HFF-Myc (cell line): ENCODE data around the gene MYO18A.
A peak's percentile ranks its signal among the peaks of the same experiment; 100 is the strongest.

ENCODE experiments used
- DNase-seq: peaks from one replicate; pipeline ENCODE4 v3.0.0-alpha.2; 2011; ENCODE audit warnings: low read depth; ENCODE audit errors: extremely low read depth
- H3K4me3 ChIP-seq: replicated peaks from 2 replicates; pipeline ENCODE4 v1.5.1; 2011; ENCODE audit warnings: low read depth, mild to moderate bottlenecking, control low read depth, low read length
- TF ChIP-seq, protein P1 (sequence below): IDR thresholded peaks from 2 replicates; pipeline ENCODE4 v1.5.1; 2012; ENCODE audit warnings: mild to moderate bottlenecking, low read depth, low read length, control low read depth; ENCODE audit errors: missing control alignments

Gene MYO18A

DNA sequence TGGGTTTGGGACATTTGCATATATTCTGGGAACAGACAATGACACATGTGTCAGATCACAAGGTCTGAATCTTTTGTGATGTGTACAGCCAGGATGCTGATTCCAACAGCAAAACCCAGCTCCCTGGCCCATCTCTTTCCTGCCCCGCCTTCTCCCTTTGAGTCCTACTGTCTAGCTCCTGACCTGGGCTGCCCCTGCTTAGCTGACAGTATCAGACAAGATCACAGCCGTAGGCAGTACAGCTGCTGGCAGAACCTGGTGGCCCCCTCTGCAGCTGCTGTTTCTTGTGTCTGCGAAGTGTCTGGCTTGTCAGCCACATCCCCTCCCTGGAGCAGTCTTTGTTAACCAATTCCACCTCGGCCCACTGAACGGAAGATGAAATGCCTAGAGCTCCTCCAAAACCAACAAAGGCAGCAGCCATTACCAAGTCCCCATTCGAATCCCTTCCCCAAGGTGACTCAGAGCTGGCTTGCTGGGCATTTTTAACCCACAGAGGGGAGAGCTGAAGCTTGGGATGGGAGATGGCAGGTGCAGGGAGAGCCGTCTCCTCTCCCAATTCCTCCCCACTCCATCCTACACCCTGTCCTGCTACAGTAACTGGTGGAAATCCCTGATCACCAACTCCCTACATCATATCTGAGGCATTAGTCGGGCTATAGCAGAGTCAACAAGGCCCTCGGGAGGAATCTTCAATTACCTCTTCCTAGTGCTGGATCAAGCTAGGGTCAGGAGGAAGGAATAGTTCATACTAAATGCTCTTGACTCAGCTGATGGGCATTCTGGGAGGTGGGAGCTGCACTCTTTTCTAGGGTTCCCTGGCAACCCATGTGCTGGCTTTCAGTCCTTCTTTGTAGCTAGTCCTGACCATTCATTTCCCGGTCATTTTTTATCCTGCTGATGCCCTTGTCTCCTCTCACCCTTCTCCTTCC is 131.5 kb downstream of the MYO18A start:
- DNase-seq: no peak
- TF ChIP-seq, protein P1, sequence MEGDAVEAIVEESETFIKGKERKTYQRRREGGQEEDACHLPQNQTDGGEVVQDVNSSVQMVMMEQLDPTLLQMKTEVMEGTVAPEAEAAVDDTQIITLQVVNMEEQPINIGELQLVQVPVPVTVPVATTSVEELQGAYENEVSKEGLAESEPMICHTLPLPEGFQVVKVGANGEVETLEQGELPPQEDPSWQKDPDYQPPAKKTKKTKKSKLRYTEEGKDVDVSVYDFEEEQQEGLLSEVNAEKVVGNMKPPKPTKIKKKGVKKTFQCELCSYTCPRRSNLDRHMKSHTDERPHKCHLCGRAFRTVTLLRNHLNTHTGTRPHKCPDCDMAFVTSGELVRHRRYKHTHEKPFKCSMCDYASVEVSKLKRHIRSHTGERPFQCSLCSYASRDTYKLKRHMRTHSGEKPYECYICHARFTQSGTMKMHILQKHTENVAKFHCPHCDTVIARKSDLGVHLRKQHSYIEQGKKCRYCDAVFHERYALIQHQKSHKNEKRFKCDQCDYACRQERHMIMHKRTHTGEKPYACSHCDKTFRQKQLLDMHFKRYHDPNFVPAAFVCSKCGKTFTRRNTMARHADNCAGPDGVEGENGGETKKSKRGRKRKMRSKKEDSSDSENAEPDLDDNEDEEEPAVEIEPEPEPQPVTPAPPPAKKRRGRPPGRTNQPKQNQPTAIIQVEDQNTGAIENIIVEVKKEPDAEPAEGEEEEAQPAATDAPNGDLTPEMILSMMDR: no peak
- no peak overlapping the region for H3K4me3 ChIP-seq

DNA sequence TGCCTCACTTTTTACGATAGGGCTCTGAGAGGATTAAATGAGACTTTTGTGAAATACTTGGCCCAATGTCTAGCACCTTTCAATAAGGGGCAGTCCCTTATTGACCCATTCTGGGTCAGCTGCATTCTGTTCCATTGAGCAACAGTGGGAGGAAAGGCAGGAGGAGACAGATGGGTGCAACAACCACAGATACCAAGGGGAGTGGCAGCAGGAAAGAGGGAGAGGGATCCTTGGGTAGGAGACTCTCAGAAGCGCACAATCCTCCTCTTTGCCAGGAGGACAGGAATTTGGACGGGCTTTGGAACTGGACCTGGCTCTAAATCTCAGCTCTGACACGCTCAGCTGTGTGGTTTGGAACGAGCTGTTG is 133.7 kb downstream of the MYO18A start:
- DNase-seq: no peak
- TF ChIP-seq, protein P1: no peak
- H3K4me3 ChIP-seq: no peak overlapping the region

GRCh38 chr17:29045734-29046472 is 134.3 kb downstream of the MYO18A start:
- H3K4me3 ChIP-seq: no peak overlapping the region
- DNase-seq: no peak
- TF ChIP-seq, protein P1: no peak

DNA sequence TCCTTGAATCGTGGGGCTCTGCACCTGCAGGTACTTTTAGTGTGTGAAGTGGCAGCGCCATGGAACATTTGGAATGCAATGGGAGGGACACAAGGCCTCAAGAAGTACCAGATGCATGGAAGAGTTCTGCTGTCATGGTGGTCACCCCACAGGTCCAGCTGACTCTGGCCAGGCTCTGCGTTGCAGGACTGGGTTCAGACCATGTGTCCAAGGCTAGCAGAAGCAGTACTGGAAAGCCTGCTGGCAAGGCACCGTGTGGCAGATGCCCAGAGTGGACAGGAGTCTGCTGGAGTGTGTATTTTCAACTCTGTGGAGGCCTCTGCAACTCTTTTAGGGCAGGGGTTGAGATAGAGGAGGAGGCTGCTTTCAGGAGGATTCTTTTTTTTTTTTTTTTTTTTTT is 135.2 kb downstream of the MYO18A start:
- TF ChIP-seq, protein P1: no peak
- no peak overlapping the region for H3K4me3 ChIP-seq
- DNase-seq: no peak

DNA sequence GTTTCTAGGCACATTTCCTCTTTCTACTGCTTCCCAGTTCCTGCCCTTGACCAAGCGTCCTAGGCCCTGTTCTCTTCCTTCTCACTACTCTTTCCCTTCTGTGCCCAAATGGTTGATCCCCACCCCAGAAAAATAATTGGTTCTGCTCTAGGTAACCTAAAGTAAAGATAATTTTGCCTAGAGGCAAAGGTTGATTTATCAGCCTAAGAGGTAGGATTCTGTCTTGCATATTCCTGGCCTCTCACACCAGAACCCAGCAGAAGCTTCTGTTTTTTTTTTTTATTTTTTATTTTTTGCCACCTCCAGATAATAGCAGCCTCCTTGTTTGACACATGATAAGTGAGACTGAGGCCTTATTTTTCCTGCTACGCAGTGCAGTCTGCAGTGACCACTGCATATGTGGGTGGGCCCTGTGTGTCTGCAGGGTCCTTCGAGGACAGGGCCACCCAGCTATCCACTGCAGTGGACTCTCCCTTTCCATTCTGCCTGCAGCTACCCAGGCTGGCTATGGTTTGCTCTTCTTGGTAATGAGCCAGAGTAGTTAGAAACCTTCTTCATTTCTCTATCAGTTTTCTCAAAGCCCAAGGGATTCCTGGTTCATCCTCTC is 136.6 kb downstream of the MYO18A start:
- H3K4me3 ChIP-seq: no peak overlapping the region
- TF ChIP-seq, protein P1: no peak
- no peak for DNase-seq

DNA sequence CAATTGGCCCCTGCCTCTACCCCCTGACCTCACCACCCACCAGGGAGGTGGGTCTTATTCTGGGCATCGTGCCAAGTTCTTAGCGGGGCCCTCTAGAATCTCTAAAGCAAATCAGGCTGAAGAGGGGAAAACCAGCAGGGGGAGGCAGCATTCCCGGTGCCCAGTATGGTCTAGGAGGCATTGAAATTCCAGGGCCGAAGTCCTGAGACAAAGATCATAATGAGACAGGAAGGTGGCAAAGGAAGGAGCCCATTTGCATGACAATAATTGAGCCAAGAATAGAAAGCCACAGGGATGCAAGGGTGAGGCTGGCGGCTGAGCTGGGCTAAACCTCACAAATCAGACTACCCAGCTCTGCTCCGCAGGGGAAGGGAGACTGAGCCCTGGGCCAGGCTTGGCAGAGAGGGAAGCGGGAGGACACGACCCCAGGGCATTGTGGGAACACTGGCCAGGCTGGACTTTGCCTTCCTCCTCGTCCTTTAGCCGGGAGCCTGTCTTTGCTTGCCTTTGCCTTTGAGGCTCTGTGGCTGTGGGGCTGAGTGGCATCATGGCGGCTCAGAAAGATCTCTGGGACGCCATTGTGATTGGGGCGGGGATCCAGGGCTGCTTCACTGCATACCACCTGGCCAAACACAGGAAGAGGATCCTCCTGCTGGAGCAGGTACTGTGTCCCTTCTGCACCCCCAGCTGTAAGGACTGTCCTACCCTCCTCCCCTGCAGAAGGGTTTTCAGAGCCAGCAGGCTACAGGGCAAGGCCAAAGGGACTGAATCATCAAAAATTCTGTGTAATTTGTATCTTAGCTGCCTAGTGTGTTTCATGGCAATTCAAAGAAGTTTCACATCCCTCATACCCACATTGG is 137.3 kb downstream of the MYO18A start, which contains the start of gene PIPOX:
Gene PIPOX (plus strand): TSS at position 463 of the 860 bp plus-strand sequence. CDS start 85 bp downstream, at position 548.
- H3K4me3 ChIP-seq: no peak within 1 kb of the TSS
- DNase-seq: peak; percentile 11

More for the DNA sequence above, 137.3 kb downstream of the MYO18A start, which contains the start of gene PIPOX:
- TF ChIP-seq, protein P1: peak; percentile 11
